ENCODE data around the gene ST3GAL3. TPM values are rescaled to one million over a fixed set of nuclear protein-coding genes. Genes with fewer than 3 reads are reported as not detected.

Gene ST3GAL3
- total RNA-seq, 1 experiment from 2014 or later, result 8.3 TPM

DNA sequence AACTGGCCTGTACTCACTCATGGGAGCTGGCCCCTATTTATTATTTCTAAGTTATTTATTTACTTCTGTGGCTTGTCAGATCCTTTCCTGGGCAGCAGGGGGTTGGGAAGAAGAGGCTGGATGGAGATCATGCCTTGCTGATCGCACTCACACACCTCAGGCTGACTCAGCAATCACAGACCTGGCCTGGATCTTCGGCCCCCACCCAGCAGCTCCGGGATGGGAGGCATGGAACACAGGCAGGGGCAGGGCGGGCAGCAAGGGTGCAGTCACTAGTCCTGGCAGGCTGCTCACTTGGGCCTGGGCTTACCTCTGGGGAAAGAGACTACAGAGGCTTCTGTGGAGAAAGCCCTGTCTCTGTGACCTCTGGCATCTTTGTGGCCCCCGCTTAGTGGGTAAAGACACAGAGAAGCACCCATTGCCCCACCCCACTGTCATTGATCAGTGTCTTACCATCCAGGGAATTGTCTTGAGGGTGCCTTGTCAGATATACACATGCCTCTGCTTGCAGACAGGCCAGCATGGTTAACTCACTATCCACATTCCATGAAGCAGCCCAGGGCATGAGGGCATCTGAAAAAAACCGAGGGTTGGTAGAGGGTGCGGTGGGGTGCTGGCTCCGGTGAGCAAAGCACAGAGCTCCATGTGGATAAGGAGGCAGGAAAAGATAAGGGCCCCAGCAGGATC is 230.0 kb downstream of the ST3GAL3 start:
- no peak overlapping the region for H2AFZ ChIP-seq (ENCODE audit: low read length)
- Mint-ChIP-seq H3K27me3 (ENCODE audit: low read depth) (peaks cover 9% of the 10 kb centered on the region), H3K36me3 (ENCODE audit: insufficient read depth in 1 of 3, low read depth in 3 of 3) (peaks cover 0 to 6% (median 0%) of the 10 kb centered on the region in 3 experiments; a peak in 2 of 7 replicates), H3K4me3 (peak overlapping the region in 1 of 2 experiments; percentile 79; a peak in 2 of 5 replicates), H3K27ac (no peak overlapping the region), H3K9me3 (no peaks in the 10 kb centered on the region), H3K4me1 (peaks cover 46 to 48% of the 10 kb centered on the region in 2 experiments)
- H3K4me1 ChIP-seq (ENCODE audit: insufficient read depth, low read length), result peaks cover 8% of the 10 kb centered on the region; the same call in 1 of the 2 replicates
- H3K4ac ChIP-seq (ENCODE audit: low read depth, low read length), result no peak overlapping the region
- no peak overlapping the region for H3K27ac ChIP-seq (ENCODE audit: insufficient read length, low read depth, low read length)
- H2BK15ac ChIP-seq (ENCODE audit: low read depth, low read length), result no peak overlapping the region
- no peak overlapping the region for H3K18ac ChIP-seq (ENCODE audit: insufficient read length, low read depth, low read length)
- H3K9me3 ChIP-seq (ENCODE audit: control insufficient read depth, low read depth, low read length), result no peaks in the 10 kb centered on the region
- H2AK5ac ChIP-seq (ENCODE audit: insufficient read length, low read length), result no peak overlapping the region
- no peak overlapping the region for H3K14ac ChIP-seq (ENCODE audit: insufficient read depth, low read length)
- peaks cover 21% of the 10 kb centered on the region for H3K23me2 ChIP-seq (ENCODE audit: insufficient read length, low read depth, low read length, poor library complexity, severe bottlenecking)
- no peak overlapping the region for H2BK5ac ChIP-seq (ENCODE audit: insufficient read length, low read length)
- no peak overlapping the region for H3K56ac ChIP-seq (ENCODE audit: insufficient read length, low read depth, low read length)
- H2BK120ac ChIP-seq (ENCODE audit: low read depth, low read length, poor library complexity, severe bottlenecking), result no peak overlapping the region
- no peaks in the 10 kb centered on the region for H3K79me1 ChIP-seq (ENCODE audit: insufficient read depth, low read depth, low read length, poor library complexity, severe bottlenecking)
- no peak overlapping the region for H3K23ac ChIP-seq (ENCODE audit: insufficient read length, low read depth, low read length)
- H4K5ac ChIP-seq (ENCODE audit: insufficient read length, low read depth, low read length), result no peak overlapping the region
- H4K91ac ChIP-seq (ENCODE audit: insufficient read length, low read depth, low read length), result no peak overlapping the region
- no peaks in the 10 kb centered on the region for H3K79me2 ChIP-seq (ENCODE audit: insufficient read depth, low read length)
- no peak for DNase-seq
- no peaks in the 10 kb centered on the region for H3K27me3 ChIP-seq (ENCODE audit: insufficient read depth, low read length)
- no peak overlapping the region for H3K9ac ChIP-seq (ENCODE audit: extremely low read depth, insufficient read length, low read length)
- no CpG with 5 or more reads among the region's 8 CpGs for WGBS (ENCODE audit: extremely low coverage, insufficient read length, low lambda C conversion rate)
- peak overlapping the region; percentile 51 for H3K4me2 ChIP-seq (ENCODE audit: insufficient read depth, insufficient read length, low read length)
- H2BK20ac ChIP-seq (ENCODE audit: low read depth, low read length, poor library complexity, severe bottlenecking), result no peak overlapping the region
- no peak overlapping the region for H2BK12ac ChIP-seq (ENCODE audit: insufficient read length, low read depth, low read length)
- no peak overlapping the region for H4K8ac ChIP-seq (replicated peaks; ENCODE audit: insufficient read length, low read depth, low read length)
- no peaks in the 10 kb centered on the region for H4K20me1 ChIP-seq (ENCODE audit: control insufficient read depth, insufficient read depth, insufficient read length)
- TF ChIP-seq, protein P1, sequence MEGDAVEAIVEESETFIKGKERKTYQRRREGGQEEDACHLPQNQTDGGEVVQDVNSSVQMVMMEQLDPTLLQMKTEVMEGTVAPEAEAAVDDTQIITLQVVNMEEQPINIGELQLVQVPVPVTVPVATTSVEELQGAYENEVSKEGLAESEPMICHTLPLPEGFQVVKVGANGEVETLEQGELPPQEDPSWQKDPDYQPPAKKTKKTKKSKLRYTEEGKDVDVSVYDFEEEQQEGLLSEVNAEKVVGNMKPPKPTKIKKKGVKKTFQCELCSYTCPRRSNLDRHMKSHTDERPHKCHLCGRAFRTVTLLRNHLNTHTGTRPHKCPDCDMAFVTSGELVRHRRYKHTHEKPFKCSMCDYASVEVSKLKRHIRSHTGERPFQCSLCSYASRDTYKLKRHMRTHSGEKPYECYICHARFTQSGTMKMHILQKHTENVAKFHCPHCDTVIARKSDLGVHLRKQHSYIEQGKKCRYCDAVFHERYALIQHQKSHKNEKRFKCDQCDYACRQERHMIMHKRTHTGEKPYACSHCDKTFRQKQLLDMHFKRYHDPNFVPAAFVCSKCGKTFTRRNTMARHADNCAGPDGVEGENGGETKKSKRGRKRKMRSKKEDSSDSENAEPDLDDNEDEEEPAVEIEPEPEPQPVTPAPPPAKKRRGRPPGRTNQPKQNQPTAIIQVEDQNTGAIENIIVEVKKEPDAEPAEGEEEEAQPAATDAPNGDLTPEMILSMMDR (conservative IDR thresholded peaks at IDR 0.05), result no peak
- H3T11ph ChIP-seq (ENCODE audit: low read length), result no peak overlapping the region
